Karpas-422 (cell line): ENCODE results near the gene LGALS8. TPM values are rescaled to one million over a fixed set of nuclear protein-coding genes. Genes with fewer than 3 reads are reported as not detected.
A peak's percentile ranks its signal among the peaks of the same experiment; 100 is the strongest.
"Not testable (repeated sequence)": the region's sequence is repeated elsewhere in the genome, so short reads cannot be mapped to it uniquely, and the experiment has no call there.

ENCODE experiments used
- DNase-seq: peaks from one replicate; pipeline ENCODE4 v3.0.0-alpha.2; 2015
- H2AFZ ChIP-seq: fragments of 200-600 bp; sonication (generic); 2 replicates; pipeline ENCODE4 v1.6.1; 2014; ENCODE audit warnings: antibody characterized with exemption, low read length, mixed read lengths
- H3K27ac ChIP-seq: fragments of 200-600 bp; sonication (generic); 2 replicates; pipeline ENCODE4 v1.5.1; 2014; ENCODE audit warnings: mild to moderate bottlenecking, low read length, moderate library complexity
- H3K27me3 ChIP-seq: fragments of 200-600 bp; sonication (generic); 2 replicates; pipeline ENCODE4 v1.6.1; 2014; ENCODE audit warnings: low read length, mixed read lengths
- H3K36me3 ChIP-seq: fragments of 200-600 bp; sonication (generic); 2 replicates; pipeline ENCODE4 v1.6.1; 2014; ENCODE audit warnings: low read length, mixed read lengths; ENCODE audit not compliant: insufficient read depth
- H3K4me1 ChIP-seq: fragments of 200-600 bp; sonication (generic); 2 replicates; pipeline ENCODE4 v1.6.1; 2014; ENCODE audit warnings: mild to moderate bottlenecking, low read length, mixed read lengths
- H3K4me2 ChIP-seq: fragments of 200-600 bp; sonication (generic); 2 replicates; pipeline ENCODE4 v1.6.1; 2014; ENCODE audit warnings: low read length, low read depth, mild to moderate bottlenecking; ENCODE audit not compliant: poor library complexity, severe bottlenecking
- H3K4me3 ChIP-seq: fragments of 200-600 bp; sonication (generic); 2 replicates; pipeline ENCODE4 v1.5.1; 2014; ENCODE audit warnings: mild to moderate bottlenecking, antibody characterized with exemption, low read length, mixed read lengths
- H3K79me2 ChIP-seq: fragments of 200-600 bp; sonication (generic); 2 replicates; pipeline ENCODE4 v1.6.1; 2014; ENCODE audit warnings: mild to moderate bottlenecking, low read length, mixed read lengths
- H3K9ac ChIP-seq: fragments of 200-600 bp; sonication (generic); 2 replicates; pipeline ENCODE4 v1.6.0; 2014; ENCODE audit warnings: low read length
- H3K9me2 ChIP-seq: fragments of 200-600 bp; sonication (generic), shearing (Covaris generic); replicated peaks from 2 replicates; pipeline ENCODE4 v1.6.0; 2014; ENCODE audit warnings: mild to moderate bottlenecking, low read length, moderate library complexity; ENCODE audit not compliant: insufficient read depth
- H3K9me3 ChIP-seq: fragments of 300-700, 200-600 bp; sonication (generic); 2 replicates; pipeline ENCODE4 v1.6.1; 2014; ENCODE audit warnings: low read length, mixed read lengths
- H4K20me1 ChIP-seq: fragments of 200-600 bp; sonication (generic); 2 replicates; pipeline ENCODE4 v1.6.1; 2014; ENCODE audit warnings: mild to moderate bottlenecking, antibody characterized with exemption, low read length, low read depth; ENCODE audit not compliant: insufficient read depth
- total RNA-seq: library from RNA; depleted of rRNA; stranded (reverse); fragments of >200 nt; shearing (Covaris generic); gene quantifications from 2 replicates; pipeline ENCODE4 v1.2.3, GENCODE V29; 2014; ENCODE audit warnings: low replicate concordance; rRNA removed

Gene LGALS8
- 7.9 and 21.4 TPM in 2 replicates for total RNA-seq

DNA sequence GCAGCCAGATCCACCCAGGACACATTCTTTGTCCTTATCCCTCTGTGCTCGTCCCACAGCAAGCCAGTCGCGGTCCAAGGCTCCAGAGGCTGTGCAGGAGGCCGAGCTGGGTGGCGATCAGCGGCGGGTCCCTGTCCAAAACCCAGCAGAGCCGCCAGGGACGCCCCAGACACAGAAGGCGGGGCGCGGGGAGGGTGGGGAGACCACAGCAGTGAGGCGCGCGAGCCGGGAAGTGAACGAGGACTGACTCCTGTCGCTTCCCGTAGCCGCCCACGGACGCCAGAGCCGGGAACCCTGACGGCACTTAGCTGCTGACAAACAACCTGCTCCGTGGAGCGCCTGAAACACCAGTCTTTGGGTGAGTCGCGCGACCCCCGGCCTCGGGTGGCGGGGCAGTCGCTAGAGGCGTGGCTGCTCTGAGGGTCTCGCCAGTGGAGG is at the start of gene LGALS8:
Gene LGALS8, plus strand, starts transcription at position 279 of the 438 bp plus-strand sequence. CDS start 2,089 bp downstream, outside the sequence.
- no peaks in the 10 kb centered on the region for H3K9me3 ChIP-seq
- peak; percentile 68 for DNase-seq
- H2AFZ ChIP-seq: peak within 1 kb of the TSS; percentile 89
- peak within 1 kb of the TSS; percentile 85 for H3K4me2 ChIP-seq
- no peaks in the 10 kb centered on the region for H3K9me2 ChIP-seq
- no peaks in the 10 kb centered on the region for H4K20me1 ChIP-seq
- H3K27ac ChIP-seq: no peak within 1 kb of the TSS
- no peaks in the 10 kb centered on the region for H3K79me2 ChIP-seq
- H3K4me1 ChIP-seq: peaks cover 16% of the 10 kb centered on the region
- H3K9ac ChIP-seq: peak within 1 kb of the TSS; percentile 70
- no peaks in the 10 kb centered on the region for H3K27me3 ChIP-seq
- peak within 1 kb of the TSS; percentile 73 for H3K4me3 ChIP-seq
- no peaks in the 10 kb centered on the region for H3K36me3 ChIP-seq

DNA sequence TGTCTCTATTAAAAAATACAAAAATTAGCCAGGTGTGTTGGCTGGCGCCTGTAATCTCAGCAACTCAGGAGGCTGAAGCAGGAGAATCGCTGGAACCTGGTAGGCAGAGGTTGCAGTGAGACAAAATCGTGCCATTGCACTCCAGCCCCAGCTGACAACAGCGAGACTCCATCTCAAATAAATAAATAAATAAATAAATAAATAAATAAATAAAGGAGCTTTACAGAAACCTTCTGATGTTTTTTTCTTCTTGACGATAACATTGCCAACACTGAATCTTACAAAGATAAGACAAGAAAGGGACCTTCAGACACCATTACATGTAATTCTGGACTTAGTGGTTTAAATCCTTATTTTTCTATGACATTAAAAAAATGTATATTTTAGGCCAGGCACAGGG is 47.8 kb upstream of the LGALS8 start:
- Histone ChIP-seq H3K4me3 (no peak overlapping the region), H2AFZ (no peak overlapping the region), H3K9me2 (no peaks in the 10 kb centered on the region), H3K4me2 (no peak overlapping the region), H3K4me1 (no peaks in the 10 kb centered on the region), H3K9me3 (no peaks in the 10 kb centered on the region), H3K79me2 (no peaks in the 10 kb centered on the region), H3K9ac (no peak overlapping the region), H3K27me3 (no peaks in the 10 kb centered on the region), H3K27ac (no peak overlapping the region), H4K20me1 (no peaks in the 10 kb centered on the region), H3K36me3 (no peaks in the 10 kb centered on the region)
- no peak for DNase-seq

DNA sequence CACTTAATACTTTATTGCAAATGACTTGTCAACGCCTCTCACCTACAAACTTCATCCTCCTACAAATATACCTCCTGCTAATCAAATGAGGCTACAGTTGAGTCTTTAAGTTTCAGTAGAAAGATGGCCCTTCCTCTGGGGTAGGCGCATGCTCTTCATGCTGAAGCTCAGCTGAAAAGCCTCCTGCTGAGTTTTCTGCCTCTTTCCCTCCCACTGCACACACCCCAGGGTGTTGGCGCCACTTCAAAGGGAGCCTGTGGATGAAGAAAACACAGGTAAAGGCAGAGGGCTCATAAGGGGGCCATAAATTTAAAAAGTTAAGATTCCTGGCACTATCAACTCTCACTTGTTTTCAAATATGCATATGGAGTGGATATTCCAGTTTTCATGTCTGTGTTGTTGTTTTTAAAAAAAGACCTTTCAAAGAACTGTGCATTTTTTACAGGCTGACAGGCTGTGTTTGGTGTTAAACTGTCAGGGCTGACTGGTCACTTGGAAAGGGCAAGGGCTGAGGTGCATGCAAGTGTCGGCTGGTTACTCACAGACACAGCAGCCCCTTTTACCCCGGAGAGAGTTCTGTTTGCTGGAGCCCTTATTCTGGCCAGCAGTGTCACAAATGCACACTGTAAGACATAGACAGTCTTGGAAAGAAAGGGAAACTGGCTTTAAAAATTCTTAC is 42.9 kb upstream of the LGALS8 start:
- Histone ChIP-seq H3K9me2 (no peaks in the 10 kb centered on the region), H4K20me1 (no peaks in the 10 kb centered on the region), H3K9ac (no peak overlapping the region), H2AFZ (no peak overlapping the region), H3K27ac (no peak overlapping the region), H3K4me3 (no peak overlapping the region), H3K36me3 (no peaks in the 10 kb centered on the region), H3K9me3 (no peaks in the 10 kb centered on the region), H3K4me1 (no peaks in the 10 kb centered on the region), H3K79me2 (no peaks in the 10 kb centered on the region), H3K27me3 (no peaks in the 10 kb centered on the region), H3K4me2 (no peak overlapping the region)
- DNase-seq: no peak

DNA sequence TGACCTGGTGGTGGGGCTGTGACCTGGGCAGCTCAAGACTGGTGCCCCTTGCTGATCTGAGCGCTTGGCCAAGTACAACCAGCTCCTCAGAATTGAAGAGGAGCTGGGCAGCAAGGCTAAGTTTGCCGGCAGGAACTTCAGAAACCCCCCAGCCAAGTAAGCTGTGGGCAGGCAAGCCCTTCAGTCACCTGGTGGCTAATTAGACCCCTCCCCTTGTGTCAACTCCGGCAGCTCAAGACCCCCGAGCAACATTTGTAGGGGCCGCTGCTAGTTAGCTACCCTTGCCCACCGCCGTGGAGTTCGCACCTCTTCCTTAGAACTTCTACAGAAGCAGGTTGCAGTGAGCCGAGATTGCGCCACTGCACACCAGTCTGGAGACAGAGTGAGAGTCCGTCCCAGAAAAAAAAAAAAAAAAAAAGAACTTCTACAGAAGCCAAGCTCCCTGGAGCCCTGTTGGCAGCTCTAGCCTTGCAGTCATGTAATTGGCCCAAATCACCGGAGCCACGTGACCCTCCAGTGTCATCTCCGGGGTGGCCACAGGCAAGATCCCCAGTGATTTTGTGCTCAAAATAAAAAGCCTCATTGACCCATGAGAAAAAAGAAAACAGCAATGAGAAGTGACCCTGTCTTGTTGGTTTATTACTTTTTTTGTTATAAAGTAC is 39.3 kb upstream of the LGALS8 start:
- H4K20me1 ChIP-seq: no peaks in the 10 kb centered on the region
- no peaks in the 10 kb centered on the region for H3K79me2 ChIP-seq
- no peak overlapping the region for H3K4me3 ChIP-seq
- no peaks in the 10 kb centered on the region for H3K9me3 ChIP-seq
- DNase-seq: no peak
- H3K36me3 ChIP-seq: no peaks in the 10 kb centered on the region
- no peaks in the 10 kb centered on the region for H3K9me2 ChIP-seq
- no peak overlapping the region for H3K27ac ChIP-seq
- no peak overlapping the region for H3K9ac ChIP-seq
- no peaks in the 10 kb centered on the region for H3K4me1 ChIP-seq
- no peaks in the 10 kb centered on the region for H3K27me3 ChIP-seq
- no peak overlapping the region for H3K4me2 ChIP-seq
- H2AFZ ChIP-seq: no peak overlapping the region

DNA sequence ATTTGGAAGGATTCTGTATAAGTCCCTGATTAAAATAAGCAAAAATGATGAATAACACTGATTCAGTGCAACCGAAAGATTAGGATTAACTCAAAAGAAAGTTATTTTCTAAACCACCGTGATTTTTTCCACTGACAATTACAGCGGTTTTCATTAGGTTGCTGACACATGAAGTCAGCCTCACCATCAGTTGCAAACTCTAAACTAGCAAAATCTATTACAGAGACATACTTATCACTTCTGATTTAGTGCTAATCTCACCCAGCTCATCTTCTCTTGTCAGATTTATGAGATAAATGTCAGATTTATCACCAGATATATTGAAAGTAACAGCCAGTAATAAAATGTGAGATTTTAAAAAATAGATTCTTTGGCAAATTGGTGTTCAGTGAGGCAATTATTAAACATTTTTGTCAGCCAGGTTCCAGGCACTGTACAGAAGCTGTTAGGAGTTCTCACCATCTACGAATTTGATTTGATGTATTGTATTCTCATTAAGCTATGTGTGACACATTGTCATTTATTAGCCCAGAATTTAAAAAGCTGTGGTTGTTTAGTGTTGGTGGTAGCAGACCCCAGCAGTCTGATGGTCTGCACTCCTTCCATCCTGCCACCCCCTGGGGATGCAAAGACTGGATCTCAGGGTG is 37.3 kb upstream of the LGALS8 start:
- no peaks in the 10 kb centered on the region for H3K4me1 ChIP-seq
- no peaks in the 10 kb centered on the region for H3K79me2 ChIP-seq
- no peaks in the 10 kb centered on the region for H4K20me1 ChIP-seq
- no peak overlapping the region for H2AFZ ChIP-seq
- H3K4me2 ChIP-seq: no peak overlapping the region
- H3K27me3 ChIP-seq: no peaks in the 10 kb centered on the region
- no peak overlapping the region for H3K9ac ChIP-seq
- no peak overlapping the region for H3K27ac ChIP-seq
- H3K9me3 ChIP-seq: no peaks in the 10 kb centered on the region
- DNase-seq: no peak
- H3K9me2 ChIP-seq: no peaks in the 10 kb centered on the region
- H3K36me3 ChIP-seq: no peaks in the 10 kb centered on the region
- H3K4me3 ChIP-seq: no peak overlapping the region

DNA sequence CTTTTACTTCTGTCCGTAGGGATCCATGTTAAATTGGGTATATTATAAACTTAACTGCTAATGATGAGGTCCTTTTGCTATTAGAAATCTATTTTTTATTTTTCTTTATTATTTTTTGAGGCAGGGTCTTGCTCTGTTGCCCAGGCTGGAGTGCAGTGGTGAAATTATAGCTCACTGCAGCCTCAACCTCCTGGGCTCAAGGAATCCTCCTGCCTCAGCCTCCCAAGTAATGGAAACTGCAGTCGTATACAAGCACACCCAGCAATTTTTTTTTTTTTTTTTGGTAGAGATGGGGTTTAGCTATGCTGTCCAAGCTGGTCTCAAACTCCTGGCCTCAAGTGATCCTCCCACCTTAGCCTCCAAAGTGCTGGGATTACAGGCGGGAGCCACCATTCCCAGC is 34.6 kb upstream of the LGALS8 start:
- H3K4me1 ChIP-seq, H2AFZ ChIP-seq, H3K9ac ChIP-seq, H3K36me3 ChIP-seq, DNase-seq, H3K4me3 ChIP-seq, H3K79me2 ChIP-seq, H3K27me3 ChIP-seq, H3K9me2 ChIP-seq, H3K9me3 ChIP-seq, H3K27ac ChIP-seq, H4K20me1 ChIP-seq, H3K4me2 ChIP-seq: not testable (repeated sequence)

DNA sequence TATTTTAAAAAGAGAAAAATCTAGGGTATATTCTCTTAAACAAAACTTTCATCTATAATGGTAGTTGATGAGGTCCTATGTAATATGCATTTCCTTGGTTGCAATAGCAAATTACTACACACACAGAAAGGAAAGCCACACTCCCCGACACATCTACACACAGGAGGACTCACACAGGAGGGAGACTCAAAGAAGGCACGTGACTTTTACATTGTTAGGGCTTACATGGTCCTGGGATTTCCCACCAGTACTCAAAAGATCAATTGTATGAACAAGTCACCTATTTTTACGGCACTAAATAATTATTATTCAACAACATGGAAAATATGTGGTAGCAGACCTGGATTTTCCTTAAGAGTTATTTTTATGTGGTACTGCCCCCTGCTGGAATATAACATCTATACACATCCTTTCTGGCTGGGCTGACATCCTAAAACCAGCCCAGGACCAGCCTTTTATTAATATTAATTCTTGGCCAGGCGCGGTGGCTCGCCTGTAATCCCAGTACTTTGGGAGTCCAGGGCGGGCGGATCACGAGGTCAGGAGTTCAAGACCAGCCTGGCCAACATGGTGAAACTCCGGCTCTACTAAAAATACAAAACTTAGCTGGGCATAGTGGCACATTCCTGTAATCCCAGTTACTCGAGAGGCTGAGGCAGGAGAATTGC is 33.9 kb upstream of the LGALS8 start:
- no peaks in the 10 kb centered on the region for H4K20me1 ChIP-seq
- no peaks in the 10 kb centered on the region for H3K9me3 ChIP-seq
- no peak overlapping the region for H3K4me2 ChIP-seq
- no peak overlapping the region for H2AFZ ChIP-seq
- H3K79me2 ChIP-seq: no peaks in the 10 kb centered on the region
- no peaks in the 10 kb centered on the region for H3K4me1 ChIP-seq
- H3K27me3 ChIP-seq: no peaks in the 10 kb centered on the region
- no peaks in the 10 kb centered on the region for H3K36me3 ChIP-seq
- DNase-seq: peak; percentile 71
- H3K9ac ChIP-seq: no peak overlapping the region
- H3K4me3 ChIP-seq: no peak overlapping the region
- no peaks in the 10 kb centered on the region for H3K9me2 ChIP-seq
- no peak overlapping the region for H3K27ac ChIP-seq
